Suprapubic skin (tissue), 3 donors: Measurements from ENCODE around the gene NAXD.

Experiments
- POLR2A ChIP-seq, 2 donors: fragments of 450-650 bp; IDR thresholded peaks; one replicate each; pipeline ENCODE4 v1.6.1; 2017; ENCODE audit warnings: antibody characterized with exemption in 2 of 2, mild to moderate bottlenecking in 2 of 2, moderate library complexity in 2 of 2
- TF ChIP-seq, protein P1 (sequence below), 2 donors: fragments of 200-600 bp in 1 of 2; fragments of 450-650 bp in 1 of 2; sonication (generic) in 1 of 2; IDR thresholded peaks; one replicate each; pipeline ENCODE4 v1.5.1; 2016 to 2019; ENCODE audit warnings: antibody characterized with exemption in 2 of 2, mild to moderate bottlenecking in 1 of 2, moderate library complexity in 1 of 2

- TF ChIP-seq, protein P1, sequence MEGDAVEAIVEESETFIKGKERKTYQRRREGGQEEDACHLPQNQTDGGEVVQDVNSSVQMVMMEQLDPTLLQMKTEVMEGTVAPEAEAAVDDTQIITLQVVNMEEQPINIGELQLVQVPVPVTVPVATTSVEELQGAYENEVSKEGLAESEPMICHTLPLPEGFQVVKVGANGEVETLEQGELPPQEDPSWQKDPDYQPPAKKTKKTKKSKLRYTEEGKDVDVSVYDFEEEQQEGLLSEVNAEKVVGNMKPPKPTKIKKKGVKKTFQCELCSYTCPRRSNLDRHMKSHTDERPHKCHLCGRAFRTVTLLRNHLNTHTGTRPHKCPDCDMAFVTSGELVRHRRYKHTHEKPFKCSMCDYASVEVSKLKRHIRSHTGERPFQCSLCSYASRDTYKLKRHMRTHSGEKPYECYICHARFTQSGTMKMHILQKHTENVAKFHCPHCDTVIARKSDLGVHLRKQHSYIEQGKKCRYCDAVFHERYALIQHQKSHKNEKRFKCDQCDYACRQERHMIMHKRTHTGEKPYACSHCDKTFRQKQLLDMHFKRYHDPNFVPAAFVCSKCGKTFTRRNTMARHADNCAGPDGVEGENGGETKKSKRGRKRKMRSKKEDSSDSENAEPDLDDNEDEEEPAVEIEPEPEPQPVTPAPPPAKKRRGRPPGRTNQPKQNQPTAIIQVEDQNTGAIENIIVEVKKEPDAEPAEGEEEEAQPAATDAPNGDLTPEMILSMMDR (IDR thresholded peaks at IDR 0.05) = no peak
- TF ChIP-seq POLR2A (IDR thresholded peaks at IDR 0.05) = no peak
Observed at GRCh38 chr13:110652764-110653163, 37.4 kb downstream of the NAXD start.
